OCI-LY7 (cell line): ENCODE results near the gene GPR61. TPM values are rescaled to one million over a fixed set of nuclear protein-coding genes. Genes with fewer than 3 reads are reported as not detected.

Source experiments
- BruUV-seq: library from RNA; stranded (reverse); fragments of 400-500 nt; replicated peaks from 2 replicates; lab custom pipeline; 2021; lab: Mats Ljungman, UMichigan
- CTCF ChIA-PET: fragments of 300-600 bp; sonication (Branson Sonifier 250); formaldehyde crosslinking; loops from one replicate; lab custom pipeline; 2022; ENCODE audit warnings: antibody characterized with exemption; ENCODE audit not compliant: unreplicated experiment; lab: Charles Lee
- POLR2A ChIA-PET: fragments of 300-600 bp; sonication (Branson Sonifier 250); formaldehyde crosslinking; loops from one replicate; lab custom pipeline; 2022; ENCODE audit warnings: antibody characterized with exemption; lab: Charles Lee
- DNase-seq: peaks from one replicate; pipeline ENCODE4 v3.0.0-alpha.2; 2015; ENCODE audit warnings: low spot score
- H2AFZ ChIP-seq: fragments of 200-600 bp; sonication (generic), shearing (Covaris generic); 2 replicates; pipeline ENCODE4 v1.6.1; 2014; ENCODE audit warnings: mild to moderate bottlenecking, antibody characterized with exemption, low read length, moderate library complexity
- H3K27ac ChIP-seq: fragments of 200-600 bp; sonication (generic); 2 replicates; pipeline ENCODE4 v1.5.1; 2014; ENCODE audit warnings: mixed run types, low read depth, mild to moderate bottlenecking, moderate library complexity, low read length, inconsistent platforms; ENCODE audit not compliant: poor library complexity, severe bottlenecking
- H3K36me3 ChIP-seq: fragments of 200-600 bp; sonication (generic); 2 replicates; pipeline ENCODE4 v1.6.1; 2014; ENCODE audit warnings: mild to moderate bottlenecking, antibody characterized with exemption, low read length, moderate library complexity, mixed read lengths; ENCODE audit not compliant: insufficient read depth
- H3K4me1 ChIP-seq: fragments of 200-600 bp; sonication (generic); 2 replicates; pipeline ENCODE4 v1.5.1; 2014; ENCODE audit warnings: mild to moderate bottlenecking, low read length; ENCODE audit not compliant: insufficient read depth, poor library complexity, severe bottlenecking
- H3K4me2 ChIP-seq: fragments of 200-600 bp; sonication (generic); 2 replicates; pipeline ENCODE4 v1.6.1; 2014; ENCODE audit warnings: mild to moderate bottlenecking, low read length
- H3K4me3 ChIP-seq: fragments of 200-600 bp; sonication (generic); 2 replicates; pipeline ENCODE4 v1.5.1; 2014; ENCODE audit warnings: mild to moderate bottlenecking, low read depth, low read length; ENCODE audit not compliant: poor library complexity, severe bottlenecking
- H3K79me2 ChIP-seq: fragments of 200-600 bp; sonication (generic); 2 replicates; pipeline ENCODE4 v1.6.1; 2016; ENCODE audit warnings: low read depth, mild to moderate bottlenecking, low read length, moderate library complexity, mixed read lengths; ENCODE audit not compliant: insufficient read depth
- H3K9me2 ChIP-seq: fragments of 200-600 bp; sonication (generic); 2 replicates; pipeline ENCODE4 v1.6.1; 2016; ENCODE audit warnings: mild to moderate bottlenecking, low read length, mixed read lengths; ENCODE audit not compliant: insufficient read depth
- H3K9me3 ChIP-seq: fragments of 200-600 bp; sonication (generic); 2 replicates; pipeline ENCODE4 v1.6.1; 2014; ENCODE audit warnings: mild to moderate bottlenecking, mixed run types, low read length, mixed read lengths
- H4K20me1 ChIP-seq: fragments of 200-600 bp; sonication (generic); 2 replicates; pipeline ENCODE4 v1.6.1; 2014; ENCODE audit warnings: mild to moderate bottlenecking, antibody characterized with exemption, low read length, moderate library complexity, mixed read lengths; ENCODE audit not compliant: insufficient read depth
- EZH2phosphoT487 ChIP-seq: fragments of 200-600 bp; sonication (generic); IDR thresholded peaks from 2 replicates; pipeline ENCODE4 v1.6.1; 2018; ENCODE audit warnings: low read depth, borderline replicate concordance, mild to moderate bottlenecking, mixed run types, antibody characterized with exemption, low read length, moderate library complexity, mixed read lengths
- intact Hi-C: fragments of 100-400 bp; cut with micrococcal nuclease; formaldehyde crosslinking; loops from one replicate; pipeline ENCODE4 v1.10.0; 2022; ENCODE audit not compliant: unreplicated experiment
- total RNA-seq, 2 experiments: library from RNA; depleted of rRNA in 1 of 2; stranded (reverse); fragments of >200 nt in 1 of 2; shearing (Covaris generic) in 1 of 2; gene quantifications; 2 replicates each; pipeline ENCODE4 v1.2.3, GENCODE V29; 2014 to 2022
- TF ChIP-seq, protein P1 (sequence below): fragments of 200-600 bp; sonication (generic); conservative IDR thresholded peaks from 2 replicates; pipeline ENCODE4 v1.5.1; 2014; ENCODE audit warnings: mild to moderate bottlenecking, antibody characterized with exemption, low read length, moderate library complexity, mixed read lengths

The GPR61 gene
- total RNA-seq, 2 experiments from 2014 or later: not detected

DNA sequence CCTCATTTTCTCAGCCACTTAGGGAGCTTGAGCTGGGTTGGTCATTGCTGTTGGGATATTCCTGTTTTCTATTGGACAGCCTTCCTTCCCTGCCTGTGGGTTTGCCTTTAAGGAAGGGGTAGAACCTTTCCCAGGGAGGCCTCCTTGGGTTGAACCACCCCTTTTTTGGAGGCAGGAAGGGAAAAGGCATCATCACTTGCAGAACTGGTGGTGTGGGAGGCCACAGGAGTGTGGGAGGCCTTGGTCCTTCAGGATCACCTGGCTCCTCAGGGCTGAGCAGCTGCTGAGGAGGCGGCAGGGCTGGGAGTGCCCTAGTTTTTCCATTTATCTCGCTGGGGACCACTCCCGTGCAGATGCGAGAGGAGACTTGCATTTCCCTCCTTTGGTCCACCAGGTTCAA, 46.4 kb upstream of the GPR61 start:
- DNase-seq: no peak
- ChIA-PET POLR2A (interaction anchor here (1.0 to 1.1 kb wide), 2 partner anchors 39 to 276 kb away, joined by 3 to 5 read pairs; no protein-coding TSS in a partner anchor), CTCF (interaction anchor here (0.6 to 2.6 kb wide), 3 partner anchors 9 to 78 kb away, joined by 4 to 35 read pairs (median 4); partner anchors contain the start of gene ATXN7L2)
- H3K4me3 ChIP-seq: peak overlapping the region; percentile 95
- H2AFZ ChIP-seq: peak overlapping the region; percentile 83
- H3K9me2 ChIP-seq: no peaks in the 10 kb centered on the region
- no TSS peak for BruUV-seq
- H3K36me3 ChIP-seq: peaks cover 25% of the 10 kb centered on the region; the same call in 1 of the 2 replicates
- H3K4me2 ChIP-seq: peak overlapping the region; percentile 50
- peaks cover 14% of the 10 kb centered on the region for H3K4me1 ChIP-seq
- peaks cover 7% of the 10 kb centered on the region; the same call in 1 of the 2 replicates for H3K79me2 ChIP-seq
- intact Hi-C loops: loop anchor here (5.0 kb wide), 1 partner anchor 129 kb away; no protein-coding TSS in a partner anchor
- H3K9me3 ChIP-seq: no peaks in the 10 kb centered on the region
- TF ChIP-seq EZH2phosphoT487: no peak
- TF ChIP-seq, protein P1, sequence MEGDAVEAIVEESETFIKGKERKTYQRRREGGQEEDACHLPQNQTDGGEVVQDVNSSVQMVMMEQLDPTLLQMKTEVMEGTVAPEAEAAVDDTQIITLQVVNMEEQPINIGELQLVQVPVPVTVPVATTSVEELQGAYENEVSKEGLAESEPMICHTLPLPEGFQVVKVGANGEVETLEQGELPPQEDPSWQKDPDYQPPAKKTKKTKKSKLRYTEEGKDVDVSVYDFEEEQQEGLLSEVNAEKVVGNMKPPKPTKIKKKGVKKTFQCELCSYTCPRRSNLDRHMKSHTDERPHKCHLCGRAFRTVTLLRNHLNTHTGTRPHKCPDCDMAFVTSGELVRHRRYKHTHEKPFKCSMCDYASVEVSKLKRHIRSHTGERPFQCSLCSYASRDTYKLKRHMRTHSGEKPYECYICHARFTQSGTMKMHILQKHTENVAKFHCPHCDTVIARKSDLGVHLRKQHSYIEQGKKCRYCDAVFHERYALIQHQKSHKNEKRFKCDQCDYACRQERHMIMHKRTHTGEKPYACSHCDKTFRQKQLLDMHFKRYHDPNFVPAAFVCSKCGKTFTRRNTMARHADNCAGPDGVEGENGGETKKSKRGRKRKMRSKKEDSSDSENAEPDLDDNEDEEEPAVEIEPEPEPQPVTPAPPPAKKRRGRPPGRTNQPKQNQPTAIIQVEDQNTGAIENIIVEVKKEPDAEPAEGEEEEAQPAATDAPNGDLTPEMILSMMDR: no peak
- no peaks in the 10 kb centered on the region for H4K20me1 ChIP-seq
- no peak overlapping the region for H3K27ac ChIP-seq

DNA sequence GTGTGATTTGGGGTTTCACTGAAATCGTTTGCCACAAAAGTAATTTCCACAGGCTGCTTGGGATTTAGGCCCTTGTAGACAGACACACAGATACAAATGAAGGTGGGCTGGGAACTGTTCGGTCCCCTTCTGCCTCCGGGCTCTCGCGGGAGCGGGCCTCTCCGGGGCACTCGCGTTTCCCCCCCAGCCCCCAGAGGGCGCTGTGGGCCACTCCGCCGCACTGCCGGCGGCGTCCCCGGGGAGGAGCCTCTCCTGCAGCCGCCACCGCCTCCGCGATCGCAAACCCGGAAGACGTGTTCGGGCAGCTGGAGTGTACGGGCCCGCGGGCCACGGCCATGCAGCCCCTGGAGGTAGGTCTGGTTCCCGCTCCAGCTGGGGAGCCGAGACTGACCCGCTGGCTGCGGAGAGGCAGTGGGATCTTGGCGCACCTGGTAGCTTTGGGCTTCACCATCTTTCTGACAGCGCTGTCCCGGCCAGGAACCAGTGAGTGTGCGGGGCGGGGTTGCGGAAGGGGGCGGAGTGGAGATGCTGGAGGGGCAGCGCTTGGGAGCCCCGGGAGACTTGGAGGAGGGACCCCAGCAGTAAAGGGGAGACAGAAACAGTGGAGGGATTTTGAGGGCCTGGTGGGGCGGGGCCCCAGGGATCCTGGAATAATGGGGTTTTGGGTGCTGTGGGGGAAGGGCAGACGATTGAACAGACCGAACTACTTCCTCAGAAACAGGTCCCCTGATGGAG, 45.7 kb upstream of the GPR61 start, which contains the start of gene CYB561D1:
TSS of gene CYB561D1 (plus strand) at position 290 of the 735 bp plus-strand sequence. CDS start at position 336, 46 bp downstream.
- H3K4me3 ChIP-seq: peak within 1 kb of the TSS; percentile 95
- peaks cover 30% of the 10 kb centered on the region; the same call in 1 of the 2 replicates for H3K36me3 ChIP-seq
- DNase-seq: peak; percentile 91
- H3K9me2 ChIP-seq: no peaks in the 10 kb centered on the region
- peaks cover 7% of the 10 kb centered on the region; the same call in 1 of the 2 replicates for H3K79me2 ChIP-seq
- H4K20me1 ChIP-seq: no peaks in the 10 kb centered on the region
- peak within 1 kb of the TSS; percentile 77 for H3K4me2 ChIP-seq
- peaks cover 14% of the 10 kb centered on the region for H3K4me1 ChIP-seq
- peak within 1 kb of the TSS; percentile 68 for H3K27ac ChIP-seq
- peak within 1 kb of the TSS; percentile 83 for H2AFZ ChIP-seq
- no TSS peak for BruUV-seq
- POLR2A ChIA-PET: interaction anchor here (0.6 to 1.5 kb wide), 5 partner anchors 12 to 277 kb away, joined by 3 to 5 read pairs (median 4); no protein-coding TSS in a partner anchor
- TF ChIP-seq EZH2phosphoT487: no peak
- TF ChIP-seq, protein P1: peak; percentile 94
- CTCF ChIA-PET: interaction anchor here (0.6 to 2.6 kb wide), 5 partner anchors 10 to 119 kb away, joined by 4 to 35 read pairs (median 4); partner anchors contain the start of gene ATXN7L2
- H3K9me3 ChIP-seq: no peaks in the 10 kb centered on the region
- intact Hi-C loops: loop anchor here (1.0 to 5.0 kb wide), 2 partner anchors 39 to 128 kb away; no protein-coding TSS in a partner anchor
